HepG2 (cell line): ENCODE measurements around the gene LCLAT1. TPM values are rescaled to one million over a fixed set of nuclear protein-coding genes. Genes with fewer than 3 reads are reported as not detected.

Experiments used
- BCLAF1 ChIP-seq: fragments of 450-650 bp; IDR thresholded peaks from 2 replicates; pipeline ENCODE4 v1.6.1; 2017; ENCODE audit warnings: mild to moderate bottlenecking
- CENPBD1 ChIP-seq: sonication (generic); formaldehyde crosslinking; IDR thresholded peaks from 2 replicates; pipeline ENCODE4 v1.8.0; 2022; ENCODE audit warnings: missing genetic modification reagents, low read depth, mild to moderate bottlenecking, borderline replicate concordance
- ELF1 ChIP-seq: sonication (generic); formaldehyde crosslinking; IDR thresholded peaks from 2 replicates; pipeline ENCODE4 v1.4.0; 2020; ENCODE audit warnings: missing genetic modification reagents
- ISX ChIP-seq: sonication (generic); formaldehyde crosslinking; conservative IDR thresholded peaks from 2 replicates; pipeline ENCODE4 v1.5.0; 2020; ENCODE audit warnings: missing genetic modification reagents
- LCORL ChIP-seq, 2 experiments: fragments of 450-650 bp in 1 of 2; sonication (generic) in 1 of 2; formaldehyde crosslinking in 1 of 2; IDR thresholded peaks; 2 replicates each; pipeline versions ENCODE4 v1.5.0 to v1.6.1; 2017 to 2020; ENCODE audit warnings: antibody characterized with exemption in 1 of 2, missing genetic modification reagents in 1 of 2
- PPARG ChIP-seq: conservative IDR thresholded peaks from 2 replicates; pipeline ENCODE4 v1.6.1; 2016; ENCODE audit warnings: missing biosample characterization, missing genetic modification reagents
- PRDM10 ChIP-seq: sonication (generic); formaldehyde crosslinking; IDR thresholded peaks from 2 replicates; pipeline ENCODE4 v1.4.0; 2020; ENCODE audit warnings: low read depth, missing genetic modification reagents
- SIX4 ChIP-seq: sonication (generic); formaldehyde crosslinking; IDR thresholded peaks from 2 replicates; pipeline ENCODE4 v1.4.0; 2020; ENCODE audit warnings: missing genetic modification reagents
- SKIL ChIP-seq: sonication (generic); formaldehyde crosslinking; IDR thresholded peaks from 2 replicates; pipeline ENCODE4 v1.8.0; 2022; ENCODE audit warnings: missing genetic modification reagents, mild to moderate bottlenecking, moderate library complexity, borderline replicate concordance
- SNRNP70 ChIP-seq: fragments of 200-400 bp; formaldehyde crosslinking; IDR thresholded peaks from 2 replicates; pipeline ENCODE4 v1.6.1; 2017; ENCODE audit warnings: mild to moderate bottlenecking, low read depth, low read length, moderate library complexity
- TAF15 ChIP-seq: fragments of 200-400 bp; formaldehyde crosslinking; IDR thresholded peaks from one replicate; pipeline ENCODE4 v1.6.1; 2018; ENCODE audit warnings: mild to moderate bottlenecking, low read depth, low read length; ENCODE audit not compliant: poor library complexity, severe bottlenecking
- ZBTB7A ChIP-seq: sonication (generic); formaldehyde crosslinking; IDR thresholded peaks from 2 replicates; pipeline ENCODE4 v1.8.0; 2022; ENCODE audit warnings: mild to moderate bottlenecking, missing genetic modification reagents
- ZNF274 ChIP-seq: sonication (generic); formaldehyde crosslinking; IDR thresholded peaks from 2 replicates; pipeline ENCODE4 v1.5.1; 2020; ENCODE audit warnings: mild to moderate bottlenecking, missing genetic modification reagents
- ZNF331 ChIP-seq: sonication (generic); formaldehyde crosslinking; IDR thresholded peaks from 2 replicates; pipeline ENCODE4 v1.4.0; 2020; ENCODE audit warnings: missing genetic modification reagents
- ZNF431 ChIP-seq: sonication (generic); formaldehyde crosslinking; IDR thresholded peaks from 2 replicates; pipeline ENCODE4 v1.9.0; 2022; ENCODE audit warnings: missing genetic modification reagents, low read depth, mild to moderate bottlenecking, borderline replicate concordance
- ZNF546 ChIP-seq: sonication (generic); formaldehyde crosslinking; conservative IDR thresholded peaks from 2 replicates; pipeline ENCODE4 v1.8.1; 2023; ENCODE audit warnings: mild to moderate bottlenecking, missing genetic modification reagents
- ZNF557 ChIP-seq: sonication (generic); formaldehyde crosslinking; IDR thresholded peaks from 2 replicates; pipeline ENCODE4 v1.4.0; 2020; ENCODE audit warnings: missing genetic modification reagents
- ZNF567 ChIP-seq: sonication (generic); formaldehyde crosslinking; IDR thresholded peaks from 2 replicates; pipeline ENCODE4 v1.8.1; 2023; ENCODE audit warnings: mild to moderate bottlenecking, missing genetic modification reagents, borderline replicate concordance
- ZNF678 ChIP-seq: sonication (generic); formaldehyde crosslinking; IDR thresholded peaks from 2 replicates; pipeline ENCODE4 v1.4.0; 2020; ENCODE audit warnings: mild to moderate bottlenecking, missing genetic modification reagents
- polyA plus RNA-seq, 8 experiments: library from polyadenylated mRNA; depleted of rRNA in 3 of 8; stranded (reverse) in 7 of 8; unstranded in 1 of 8; fragments of >200 nt; fragmentation: Illumina TruSeq in 4 of 8; extraction: Trizol in 4 of 8; gene quantifications; 2 replicates each; pipeline versions ENCODE4 v1.2.1 to v1.2.3, GENCODE V29; 2011 to 2016; ENCODE audit warnings: low read depth in 4 of 8, missing spikeins in 1 of 8, mixed read lengths in 1 of 8; ENCODE audit not compliant: insufficient read depth in 1 of 8
- total RNA-seq, 5 experiments: library from RNA; depleted of rRNA; stranded (reverse); fragments of >200 nt; fragmentation: Illumina TruSeq; extraction: Trizol; gene quantifications; 2 replicates each; pipeline ENCODE4 v1.2.3, GENCODE V29; 2016; ENCODE audit warnings: low read depth in 1 of 5

LCLAT1 gene
- total and polyA plus RNA-seq, 2 of the 13 experiments (the other 11 are each of a cell fraction or from before 2014, with no cell fraction given) = 18.0 to 28.0 TPM

GRCh38 chr2:30447149-30448045 is at the start of gene LCLAT1 (continued):
- TF ChIP-seq ZNF678 (CRISPR knock-in tag) (peak; percentile 99), PRDM10 (CRISPR knock-in tag) (no peak; the same call in 1 of the 2 replicates), PPARG (CRISPR knock-in tag) (no peak; the same call in 1 of the 2 replicates), ZNF567 (CRISPR knock-in tag) (0 out of 2 replicates have a peak, but pooled peaks have one; percentile 53), ZNF331 (CRISPR knock-in tag) (peak; percentile 77), LCORL (IDR thresholded peaks at IDR 0.05) (no peak), LCORL (CRISPR knock-in tag; IDR thresholded peaks at IDR 0.05) (no peak; the same call in 1 of the 2 replicates), SNRNP70 (no peak), ZBTB7A (CRISPR knock-in tag) (peak; percentile 92), ISX (peak; percentile 96), ZNF431 (CRISPR knock-in tag) (peak; percentile 95), ZNF557 (CRISPR knock-in tag) (peak; percentile 93), ELF1 (CRISPR knock-in tag) (peak; percentile 50), ZNF546 (CRISPR knock-in tag) (peak; percentile 96), SKIL (no peak), TAF15 (no peak), CENPBD1 (CRISPR knock-in tag) (peak; percentile 96; the same call in 1 of the 2 replicates), BCLAF1 (no peak), SIX4 (CRISPR knock-in tag) (0 out of 2 replicates have a peak, but pooled peaks have one; percentile 5), ZNF274 (CRISPR knock-in tag) (peak; percentile 96; the same call in 1 of the 2 replicates)
